Stimulated activated CD4-positive, alpha-beta T cell treated with anti-CD3 and anti-CD28 coated beads, Interleukin-1b, Interleukin-23, amount 100 ng/mL, for 1 hour (primary cell): ENCODE measurements around the gene SLC25A38.

Experiments used
- DNase-seq, 2 donors: peaks; one replicate each; pipeline ENCODE4 v3.0.0-alpha.2; 2020; ENCODE audit warnings: low read depth in 2 of 2

The SLC25A38 gene

GRCh38 chr3:39376959-39377634 lies 6.1 kb upstream of the SLC25A38 start:
- no peak for DNase-seq

GRCh38 chr3:39378088-39378487 lies 5.1 kb upstream of the SLC25A38 start:
- peak; percentile 16 to 21 for DNase-seq

- no peak for DNase-seq
Measured at GRCh38 chr3:39378957-39379777, 4.0 kb upstream of the SLC25A38 start.

- no peak for DNase-seq
Measured at GRCh38 chr3:39379778-39380155, 3.4 kb upstream of the SLC25A38 start.

- DNase-seq: no peak
Measured at GRCh38 chr3:39381432-39381831, 1.7 kb upstream of the SLC25A38 start.

- DNase-seq: peak; percentile 77 to 84
Measured at GRCh38 chr3:39383881-39384664, 903 bp downstream of the SLC25A38 start.

GRCh38 chr3:39384665-39385000 lies 1.5 kb downstream of the SLC25A38 start:
- DNase-seq: no peak

GRCh38 chr3:39385456-39386090 lies 2.4 kb downstream of the SLC25A38 start:
- no peak for DNase-seq

- no peak for DNase-seq
Measured at GRCh38 chr3:39386318-39386717, 3.1 kb downstream of the SLC25A38 start.

- no peak for DNase-seq
Measured at GRCh38 chr3:39387411-39387975, 4.3 kb downstream of the SLC25A38 start.

GRCh38 chr3:39388153-39388552 lies 5.0 kb downstream of the SLC25A38 start:
- DNase-seq: no peak

- DNase-seq: no peak
Measured at GRCh38 chr3:39388741-39389248, 5.6 kb downstream of the SLC25A38 start.

- DNase-seq: no peak
Measured at GRCh38 chr3:39390181-39390580, 7.0 kb downstream of the SLC25A38 start.

- no peak for DNase-seq
Measured at GRCh38 chr3:39396690-39397089, 13.5 kb downstream of the SLC25A38 start.

GRCh38 chr3:39398700-39399099 lies 15.5 kb downstream of the SLC25A38 start:
- DNase-seq: no peak

- no peak for DNase-seq
Measured at GRCh38 chr3:39401983-39402382, 18.8 kb downstream of the SLC25A38 start.

GRCh38 chr3:39404943-39405686 lies 21.9 kb downstream of the SLC25A38 start:
- no peak for DNase-seq

GRCh38 chr3:39405687-39406367 lies 22.7 kb downstream of the SLC25A38 start:
- DNase-seq: no peak

GRCh38 chr3:39406368-39407258 lies 23.4 kb downstream of the SLC25A38 start, which contains the start of gene RPSA:
RPSA (plus strand) TSS chr3:39406720; CDS start chr3:39407654, 934 bp downstream.
- peak; percentile 71 to 92 for DNase-seq
